ENCODE results near the gene MCM5.
A peak's percentile ranks its signal among the peaks of the same experiment; 100 is the strongest.
"Not testable (repeated sequence)": the region's sequence is repeated elsewhere in the genome, so short reads cannot be mapped to it uniquely, and the experiment has no call there.

MCM5 gene

DNA sequence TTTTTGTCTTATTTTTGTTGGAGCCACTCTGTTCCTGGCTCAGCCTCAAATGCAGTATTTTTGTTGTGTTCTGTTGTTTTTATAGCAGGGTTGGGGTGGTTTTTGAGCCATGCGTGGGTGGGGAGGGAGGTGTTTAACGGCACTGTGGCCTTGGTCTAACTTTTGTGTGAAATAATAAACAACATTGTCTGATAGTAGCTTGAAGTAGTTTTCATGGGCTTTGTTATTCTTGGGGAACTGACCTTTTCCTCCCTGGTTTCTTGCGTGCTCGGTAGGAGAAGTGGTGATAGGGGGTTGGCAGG is 6.0 kb upstream of the MCM5 start:
- Histone ChIP-seq H3K36me3 (ENCODE audit: control insufficient read depth, insufficient read depth, low read length, severe bottlenecking) (peaks cover 56% of the 10 kb centered on the region), H3K9ac (ENCODE audit: low read length) (no peak overlapping the region), H3K4me1 (ENCODE audit: control insufficient read depth, insufficient read depth, low read length) (peaks cover 5% of the 10 kb centered on the region), H3K9me3 (ENCODE audit: control insufficient read depth, low read length) (no peaks in the 10 kb centered on the region), H3K4me3 (ENCODE audit: low read length) (no peak overlapping the region), H3K27me3 (replicated peaks; ENCODE audit: control insufficient read depth, insufficient read depth, low read length) (no peaks in the 10 kb centered on the region)
- DNase-seq (ENCODE audit: low read depth): no peak

DNA sequence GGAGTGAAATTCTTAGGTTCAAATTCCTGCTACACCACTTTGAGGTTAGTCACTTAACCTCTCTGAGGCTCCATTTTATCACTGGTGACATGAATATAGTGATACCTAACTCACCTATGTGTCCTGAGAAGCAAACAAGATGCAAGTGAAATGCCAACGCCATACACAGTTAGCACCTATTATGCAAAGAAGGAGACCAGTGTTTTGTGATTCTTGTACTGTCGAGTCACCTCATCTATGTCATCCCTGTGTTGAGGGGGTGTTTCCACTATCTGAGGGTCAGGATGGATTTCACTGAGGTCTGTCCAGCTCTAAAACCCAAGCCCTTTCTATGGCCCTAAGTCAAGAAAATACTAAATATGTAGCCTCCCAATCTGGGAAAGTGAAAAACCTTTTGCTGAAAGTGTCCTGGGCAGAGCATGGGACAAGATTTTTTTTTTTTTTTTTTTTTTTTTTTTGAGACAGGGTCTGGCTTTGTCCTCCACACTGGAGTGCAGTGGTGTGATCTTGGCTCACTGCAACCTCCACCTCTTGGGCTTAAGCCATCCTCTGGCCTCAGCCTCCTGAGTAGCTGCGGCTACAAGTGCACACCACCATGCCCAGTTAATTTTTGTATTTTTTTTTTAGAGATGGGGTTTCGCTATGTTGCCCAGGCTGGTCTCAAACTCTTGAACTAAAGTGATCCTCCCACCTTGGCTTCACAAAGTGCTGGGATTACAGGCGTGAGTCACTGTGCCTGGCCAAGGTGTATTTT is 5.0 kb upstream of the MCM5 start:
- H3K27me3 ChIP-seq (replicated peaks; ENCODE audit: control insufficient read depth, insufficient read depth, low read length): no peaks in the 10 kb centered on the region
- H3K4me1 ChIP-seq (ENCODE audit: control insufficient read depth, insufficient read depth, low read length): peaks cover 8% of the 10 kb centered on the region
- H3K9me3 ChIP-seq (ENCODE audit: control insufficient read depth, low read length): no peaks in the 10 kb centered on the region
- no peak overlapping the region for H3K9ac ChIP-seq (ENCODE audit: low read length)
- DNase-seq (ENCODE audit: low read depth): no peak
- H3K36me3 ChIP-seq (ENCODE audit: control insufficient read depth, insufficient read depth, low read length, severe bottlenecking): peaks cover 46% of the 10 kb centered on the region
- no peak overlapping the region for H3K4me3 ChIP-seq (ENCODE audit: low read length)

DNA sequence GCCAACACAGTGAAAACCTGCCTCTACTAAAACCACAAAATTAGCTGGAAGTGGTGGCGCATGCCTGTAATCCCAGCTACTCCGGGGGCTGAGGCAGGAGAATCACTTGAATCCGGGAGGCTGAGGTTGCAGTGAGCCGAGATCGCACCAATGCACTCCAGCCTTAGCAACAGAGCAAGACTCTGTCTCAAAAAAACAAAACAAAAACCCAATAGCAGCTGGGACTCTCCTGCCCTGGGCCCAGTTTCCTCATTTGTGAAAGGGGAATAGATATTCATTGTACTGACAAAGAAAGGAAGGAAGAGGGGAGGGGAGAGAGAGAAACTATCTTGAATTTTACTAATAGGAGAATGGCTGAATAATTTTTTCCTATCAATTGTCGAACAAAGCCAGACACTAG is 3.3 kb upstream of the MCM5 start:
- DNase-seq (ENCODE audit: low read depth); H3K9ac ChIP-seq (ENCODE audit: low read length); H3K4me3 ChIP-seq (ENCODE audit: low read length); H3K27me3 ChIP-seq (replicated peaks; ENCODE audit: control insufficient read depth, insufficient read depth, low read length); H3K9me3 ChIP-seq (ENCODE audit: control insufficient read depth, low read length); H3K4me1 ChIP-seq (ENCODE audit: control insufficient read depth, insufficient read depth, low read length): not testable (repeated sequence)
- H3K36me3 ChIP-seq (ENCODE audit: control insufficient read depth, insufficient read depth, low read length, severe bottlenecking): peaks cover 32% of the 10 kb centered on the region

DNA sequence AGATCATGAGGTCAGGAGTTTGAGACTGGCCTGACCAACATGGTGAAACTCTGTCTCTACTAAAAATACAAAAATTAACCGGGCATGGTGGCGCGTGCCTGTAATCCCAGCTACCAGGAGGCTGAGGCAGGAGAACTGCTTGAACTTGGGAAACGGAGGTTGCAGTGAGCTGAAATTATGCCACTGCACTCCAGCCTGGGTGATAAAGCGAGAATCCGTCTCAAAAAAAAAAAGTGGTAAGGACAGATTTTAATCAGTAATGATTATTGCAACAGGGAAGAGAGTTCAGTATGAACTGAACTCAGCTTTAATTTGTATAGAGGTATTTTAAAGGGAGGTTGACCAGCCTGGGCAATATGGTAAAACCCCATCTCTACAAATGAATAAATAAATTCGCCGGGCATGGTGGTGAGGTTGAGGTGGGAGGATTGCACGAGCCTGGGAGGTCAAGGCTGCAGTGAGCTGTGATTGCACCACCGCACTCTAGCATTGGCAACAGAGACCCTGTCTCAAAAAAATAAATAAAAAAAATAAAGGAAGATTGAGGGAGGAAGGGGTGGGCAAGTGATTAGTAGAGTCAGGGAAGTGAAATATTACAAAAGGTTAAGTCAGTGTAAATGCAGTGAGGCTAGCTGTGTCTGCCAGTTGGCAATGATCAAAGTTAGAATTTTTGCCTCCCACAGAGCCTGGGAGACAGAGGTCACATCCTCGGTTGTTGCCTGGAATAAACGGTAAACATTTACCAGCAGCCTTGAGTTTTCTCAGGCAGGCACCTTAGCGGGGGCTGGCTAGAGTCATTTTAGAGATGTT is 2.6 kb upstream of the MCM5 start:
- Histone ChIP-seq H3K4me1 (ENCODE audit: control insufficient read depth, insufficient read depth, low read length) (peaks cover 8% of the 10 kb centered on the region), H3K4me3 (ENCODE audit: low read length) (no peak overlapping the region), H3K9me3 (ENCODE audit: control insufficient read depth, low read length) (no peaks in the 10 kb centered on the region), H3K27me3 (replicated peaks; ENCODE audit: control insufficient read depth, insufficient read depth, low read length) (no peaks in the 10 kb centered on the region), H3K9ac (ENCODE audit: low read length) (no peak overlapping the region), H3K36me3 (ENCODE audit: control insufficient read depth, insufficient read depth, low read length, severe bottlenecking) (peaks cover 26% of the 10 kb centered on the region)
- DNase-seq (ENCODE audit: low read depth): no peak

DNA sequence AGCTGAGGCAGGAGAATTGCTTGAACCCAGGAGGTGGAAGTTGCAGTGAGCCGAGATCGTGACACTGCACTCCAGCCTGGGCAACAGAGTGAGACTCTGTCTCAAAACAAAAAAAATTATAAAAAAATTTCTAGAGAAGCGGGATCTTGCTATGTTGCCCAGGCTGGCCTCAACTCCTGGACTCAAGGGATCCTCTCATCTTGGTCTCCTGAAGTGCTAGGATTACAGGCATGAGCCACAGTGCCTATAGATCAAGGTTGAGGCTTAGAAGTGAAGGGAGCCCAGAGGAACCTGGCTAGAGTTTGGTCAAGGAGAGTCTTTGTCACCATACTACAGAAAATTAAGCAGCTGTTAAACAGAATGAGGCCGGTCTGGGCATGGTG is 1.4 kb upstream of the MCM5 start:
- no peak overlapping the region for H3K4me3 ChIP-seq (ENCODE audit: low read length)
- H3K9ac ChIP-seq (ENCODE audit: low read length): no peak overlapping the region
- peaks cover 13% of the 10 kb centered on the region for H3K36me3 ChIP-seq (ENCODE audit: control insufficient read depth, insufficient read depth, low read length, severe bottlenecking)
- no peak for DNase-seq (ENCODE audit: low read depth)
- H3K27me3 ChIP-seq (replicated peaks; ENCODE audit: control insufficient read depth, insufficient read depth, low read length): no peaks in the 10 kb centered on the region
- H3K4me1 ChIP-seq (ENCODE audit: control insufficient read depth, insufficient read depth, low read length): peaks cover 8% of the 10 kb centered on the region
- no peaks in the 10 kb centered on the region for H3K9me3 ChIP-seq (ENCODE audit: control insufficient read depth, low read length)

DNA sequence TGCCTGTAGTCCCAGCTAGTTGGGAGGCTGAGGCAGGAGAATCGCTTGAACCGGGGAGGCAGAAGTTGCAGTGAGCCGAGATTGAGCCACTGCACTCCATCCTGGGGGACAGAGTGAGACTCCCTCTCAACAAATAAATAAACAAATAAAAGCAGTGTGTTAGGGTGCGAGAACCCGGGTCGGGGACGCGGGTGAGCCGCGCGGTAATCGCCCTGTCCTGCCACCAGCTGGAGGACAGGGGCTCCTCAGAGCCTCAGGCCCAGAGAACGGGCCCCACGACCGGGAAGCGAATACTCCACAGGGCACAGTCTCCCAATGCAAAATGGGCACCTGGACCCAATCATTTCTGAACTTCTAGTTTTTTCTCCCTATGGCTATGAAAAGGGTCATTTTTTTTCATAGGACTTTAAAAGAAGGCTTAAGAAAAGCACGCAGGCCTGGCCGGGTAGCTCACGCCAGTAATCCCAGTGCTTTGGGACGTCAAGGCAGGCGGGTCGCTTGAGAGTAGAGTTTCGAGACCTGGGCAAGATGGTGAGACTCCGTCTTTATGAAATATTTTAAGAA is 744 bp upstream of the MCM5 start:
- Histone ChIP-seq H3K4me1 (ENCODE audit: control insufficient read depth, insufficient read depth, low read length) (peaks cover 8% of the 10 kb centered on the region), H3K27me3 (replicated peaks; ENCODE audit: control insufficient read depth, insufficient read depth, low read length) (no peaks in the 10 kb centered on the region), H3K9ac (ENCODE audit: low read length) (peak overlapping the region; percentile 84), H3K9me3 (ENCODE audit: control insufficient read depth, low read length) (no peaks in the 10 kb centered on the region), H3K36me3 (ENCODE audit: control insufficient read depth, insufficient read depth, low read length, severe bottlenecking) (peaks cover 7% of the 10 kb centered on the region), H3K4me3 (ENCODE audit: low read length) (peak overlapping the region; percentile 94)
- no peak for DNase-seq (ENCODE audit: low read depth)

DNA sequence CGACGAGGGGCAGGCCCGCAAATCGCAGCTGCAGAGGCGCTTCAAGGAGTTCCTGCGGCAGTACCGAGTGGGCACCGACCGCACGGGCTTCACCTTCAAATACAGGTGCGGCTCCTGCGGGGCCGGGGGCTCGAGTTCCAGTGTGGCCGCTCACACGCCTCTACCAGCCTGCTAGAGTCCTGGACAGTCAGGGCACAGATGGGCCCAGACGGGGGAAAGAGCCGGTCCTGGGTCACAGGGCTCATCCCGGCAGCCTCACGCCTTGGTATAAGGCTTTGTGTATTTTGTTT is 506 bp downstream of the MCM5 start:
- Histone ChIP-seq H3K4me3 (ENCODE audit: low read length) (peak overlapping the region; percentile 94), H3K9me3 (ENCODE audit: control insufficient read depth, low read length) (no peaks in the 10 kb centered on the region), H3K9ac (ENCODE audit: low read length) (peak overlapping the region; percentile 84), H3K36me3 (ENCODE audit: control insufficient read depth, insufficient read depth, low read length, severe bottlenecking) (no peaks in the 10 kb centered on the region), H3K4me1 (ENCODE audit: control insufficient read depth, insufficient read depth, low read length) (peaks cover 8% of the 10 kb centered on the region), H3K27me3 (replicated peaks; ENCODE audit: control insufficient read depth, insufficient read depth, low read length) (no peaks in the 10 kb centered on the region)
- no peak for DNase-seq (ENCODE audit: low read depth)

DNA sequence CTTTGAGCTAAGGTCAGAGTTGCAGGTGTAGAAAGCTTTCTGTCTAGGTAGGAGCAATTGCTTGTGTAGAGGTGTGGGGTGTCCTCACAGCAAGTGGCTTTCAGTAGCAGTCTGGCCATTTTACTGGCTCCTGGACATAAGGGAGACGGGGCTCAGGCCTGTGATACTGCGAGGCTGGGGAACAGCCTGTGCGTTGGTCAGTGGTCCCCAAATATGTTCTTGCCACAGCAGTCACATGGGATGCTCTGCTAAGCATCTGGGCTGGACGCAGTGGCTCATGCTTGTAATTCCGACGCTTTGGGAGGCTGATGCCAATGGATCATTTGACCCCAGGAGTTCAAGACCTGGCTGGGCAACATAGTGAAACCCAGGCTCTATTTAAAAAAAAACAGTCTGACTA is 1.9 kb downstream of the MCM5 start:
- H3K9me3 ChIP-seq (ENCODE audit: control insufficient read depth, low read length): no peaks in the 10 kb centered on the region
- no peaks in the 10 kb centered on the region for H3K27me3 ChIP-seq (replicated peaks; ENCODE audit: control insufficient read depth, insufficient read depth, low read length)
- peaks cover 4% of the 10 kb centered on the region for H3K36me3 ChIP-seq (ENCODE audit: control insufficient read depth, insufficient read depth, low read length, severe bottlenecking)
- H3K4me3 ChIP-seq (ENCODE audit: low read length): no peak overlapping the region
- no peak overlapping the region for H3K9ac ChIP-seq (ENCODE audit: low read length)
- DNase-seq (ENCODE audit: low read depth): no peak
- peaks cover 8% of the 10 kb centered on the region for H3K4me1 ChIP-seq (ENCODE audit: control insufficient read depth, insufficient read depth, low read length)

DNA sequence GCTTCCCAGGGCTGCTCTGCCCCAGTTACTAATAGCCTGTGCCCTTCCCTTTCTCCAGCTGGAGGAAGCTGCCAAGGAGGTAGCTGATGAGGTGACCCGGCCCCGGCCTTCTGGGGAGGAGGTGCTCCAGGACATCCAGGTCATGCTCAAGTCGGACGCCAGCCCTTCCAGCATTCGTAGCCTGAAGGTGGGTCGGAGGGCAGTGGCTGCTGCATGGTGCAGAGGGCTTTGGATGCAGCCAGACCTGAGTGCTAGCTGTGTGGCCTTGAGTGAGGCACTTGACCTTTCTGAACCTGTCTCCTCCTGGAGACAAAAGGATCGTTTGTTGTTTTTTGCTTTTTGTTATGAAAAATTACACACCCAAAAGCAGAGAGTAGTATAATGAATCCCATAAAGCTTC is 3.4 kb downstream of the MCM5 start:
- no peaks in the 10 kb centered on the region for H3K9me3 ChIP-seq (ENCODE audit: control insufficient read depth, low read length)
- no peak overlapping the region for H3K4me3 ChIP-seq (ENCODE audit: low read length)
- H3K9ac ChIP-seq (ENCODE audit: low read length): no peak overlapping the region
- no peak for DNase-seq (ENCODE audit: low read depth)
- H3K4me1 ChIP-seq (ENCODE audit: control insufficient read depth, insufficient read depth, low read length): peaks cover 4% of the 10 kb centered on the region
- H3K36me3 ChIP-seq (ENCODE audit: control insufficient read depth, insufficient read depth, low read length, severe bottlenecking): peaks cover 8% of the 10 kb centered on the region
- no peaks in the 10 kb centered on the region for H3K27me3 ChIP-seq (replicated peaks; ENCODE audit: control insufficient read depth, insufficient read depth, low read length)

DNA sequence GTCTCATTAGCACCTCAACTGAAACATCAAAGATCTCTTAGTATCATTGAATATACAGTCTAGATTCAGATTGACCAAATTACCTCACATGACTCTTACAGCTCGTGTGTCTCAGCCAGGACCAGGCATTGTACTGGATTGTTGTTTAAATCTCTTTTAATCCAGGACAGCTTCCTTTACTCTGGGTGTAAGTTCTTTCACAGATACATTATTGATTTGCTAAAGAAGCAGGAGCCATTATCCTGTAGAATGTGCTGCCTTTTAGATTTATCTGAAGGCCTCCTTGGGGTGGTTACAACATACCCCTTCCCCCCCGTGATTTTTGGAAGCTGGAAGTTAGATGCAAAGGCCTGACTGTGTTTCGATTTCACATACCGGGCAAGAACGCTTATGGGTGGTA is 4.2 kb downstream of the MCM5 start:
- Histone ChIP-seq H3K4me3 (ENCODE audit: low read length) (no peak overlapping the region), H3K4me1 (ENCODE audit: control insufficient read depth, insufficient read depth, low read length) (peaks cover 4% of the 10 kb centered on the region), H3K27me3 (replicated peaks; ENCODE audit: control insufficient read depth, insufficient read depth, low read length) (no peaks in the 10 kb centered on the region), H3K9ac (ENCODE audit: low read length) (no peak overlapping the region), H3K9me3 (ENCODE audit: control insufficient read depth, low read length) (no peaks in the 10 kb centered on the region), H3K36me3 (ENCODE audit: control insufficient read depth, insufficient read depth, low read length, severe bottlenecking) (peaks cover 9% of the 10 kb centered on the region)
- DNase-seq (ENCODE audit: low read depth): no peak

DNA sequence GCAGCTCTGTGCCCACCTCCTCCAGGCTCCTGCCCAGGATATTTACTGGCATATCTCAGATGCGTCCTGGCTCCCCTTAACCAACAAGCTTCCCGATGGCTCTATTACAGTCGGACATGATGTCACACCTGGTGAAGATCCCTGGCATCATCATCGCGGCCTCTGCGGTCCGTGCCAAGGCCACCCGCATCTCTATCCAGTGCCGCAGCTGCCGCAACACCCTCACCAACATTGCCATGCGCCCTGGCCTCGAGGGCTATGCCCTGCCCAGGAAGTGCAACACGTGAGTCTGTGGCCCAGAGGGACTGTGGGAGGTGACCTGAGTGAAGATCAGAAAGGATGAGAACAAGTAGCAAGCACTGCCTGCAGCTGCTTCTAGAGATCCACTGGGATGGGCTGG is 6.5 kb downstream of the MCM5 start:
- Histone ChIP-seq H3K9me3 (ENCODE audit: control insufficient read depth, low read length) (no peaks in the 10 kb centered on the region), H3K27me3 (replicated peaks; ENCODE audit: control insufficient read depth, insufficient read depth, low read length) (no peaks in the 10 kb centered on the region), H3K36me3 (ENCODE audit: control insufficient read depth, insufficient read depth, low read length, severe bottlenecking) (peaks cover 12% of the 10 kb centered on the region), H3K4me3 (ENCODE audit: low read length) (no peak overlapping the region), H3K9ac (ENCODE audit: low read length) (no peak overlapping the region), H3K4me1 (ENCODE audit: control insufficient read depth, insufficient read depth, low read length) (no peaks in the 10 kb centered on the region)
- DNase-seq (ENCODE audit: low read depth): no peak

Measured in adipocyte (in vitro differentiated cells).